HG02798 (cell line): ENCODE results near the gene CBX8.

Experiments used
- ATAC-seq: cut with Tn5 transposase; IDR thresholded peaks from one replicate; pipeline ENCODE4 v1.9.1; 2021; ENCODE audit warnings: mild to moderate bottlenecking; ENCODE audit not compliant: unreplicated experiment, poor library complexity

The CBX8 gene

DNA sequence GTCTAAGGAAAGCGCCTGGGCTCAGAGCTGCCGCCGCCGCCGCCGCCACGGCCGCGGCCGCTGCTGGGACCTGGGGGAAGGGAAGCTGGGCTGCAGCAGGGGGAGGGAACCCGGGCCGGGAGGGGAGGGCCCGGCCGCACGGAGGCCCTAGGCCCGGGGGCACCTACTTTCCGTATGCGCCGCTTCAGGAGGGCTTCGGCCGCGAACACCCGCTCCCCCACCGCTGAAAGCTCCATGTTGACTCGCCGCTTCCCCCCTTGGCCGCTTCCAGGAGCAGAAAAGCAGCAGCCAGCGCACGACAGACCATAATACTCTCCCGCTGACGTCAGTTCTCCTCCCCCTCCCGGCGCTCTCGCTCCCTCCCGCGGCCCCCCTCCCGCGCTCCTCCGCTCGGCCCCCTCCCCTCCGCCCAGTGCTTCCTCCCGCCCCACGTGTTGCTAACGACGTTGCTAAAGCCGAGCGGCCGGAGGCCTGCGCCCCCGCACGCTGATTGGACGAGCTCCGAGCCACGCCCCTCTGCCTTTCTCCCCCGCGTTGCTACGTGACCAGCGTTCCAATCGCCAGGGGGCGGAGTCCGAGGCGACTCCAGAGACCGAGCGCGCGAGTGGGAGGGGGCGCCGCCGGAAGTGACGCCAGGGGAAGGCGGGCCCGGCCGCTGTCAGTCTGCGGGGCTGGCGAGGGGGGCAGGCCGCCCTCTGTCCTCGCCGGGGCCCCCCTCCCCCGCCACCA is at the start of gene CBX8:
CBX8 (minus strand) TSS at position 315 of the 729 bp plus-strand sequence; CDS start at position 236, 79 bp downstream.
- ATAC-seq = peak; percentile 92

DNA sequence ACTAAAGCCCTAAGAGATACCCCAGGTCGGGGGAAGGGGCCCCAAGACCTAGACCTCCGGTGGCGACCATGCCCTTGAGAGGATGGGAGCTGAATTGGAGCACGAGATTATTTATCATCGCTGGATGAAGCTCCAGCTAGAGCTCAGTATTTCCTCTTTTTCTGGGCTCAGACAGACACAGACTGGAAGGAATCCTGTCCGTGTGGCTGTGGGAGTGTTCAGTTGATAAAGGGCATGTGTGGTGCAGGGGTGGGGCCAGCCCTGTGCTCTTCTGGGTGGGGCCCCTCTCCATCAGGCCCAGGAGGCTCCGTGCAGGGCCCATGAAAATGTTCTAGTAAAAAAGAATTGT is 48.7 kb upstream of the CBX8 start:
- no peak for ATAC-seq

DNA sequence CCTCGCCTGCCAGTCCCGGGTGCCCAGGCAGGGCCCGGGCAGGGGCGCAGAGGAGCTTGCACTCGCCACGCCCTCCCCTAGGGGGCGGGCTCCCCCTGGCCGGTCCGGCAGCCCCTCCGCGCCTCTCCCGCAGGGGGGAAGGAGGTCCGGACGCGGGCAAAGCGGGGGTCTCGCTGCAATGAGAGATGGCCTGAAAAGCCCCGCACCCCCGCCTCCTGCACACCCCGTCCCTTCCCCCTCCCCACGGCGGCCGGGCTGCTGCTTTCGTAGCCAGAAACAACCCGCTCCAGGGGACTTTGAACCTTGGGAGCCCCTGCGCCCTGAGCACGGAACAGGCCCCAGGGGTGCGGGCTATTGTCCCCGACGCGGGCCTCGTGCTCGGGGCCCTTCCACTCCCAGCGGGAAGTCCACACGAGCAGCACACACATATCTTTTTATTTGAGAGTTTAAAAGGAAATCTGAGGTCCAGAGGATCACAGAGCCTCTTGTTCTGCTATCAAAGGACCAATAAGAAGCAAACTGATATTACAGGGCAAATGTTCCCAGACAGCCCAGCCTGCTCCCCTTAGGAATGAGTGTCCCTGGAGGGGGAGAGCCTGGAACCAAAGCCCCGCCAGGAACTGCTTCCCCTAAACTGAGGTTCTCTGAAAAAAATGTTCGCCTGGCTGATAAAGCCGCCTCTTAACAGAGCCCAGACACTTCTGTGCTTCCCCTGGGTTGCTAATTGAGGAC is 48.2 kb upstream of the CBX8 start:
- ATAC-seq = no peak

DNA sequence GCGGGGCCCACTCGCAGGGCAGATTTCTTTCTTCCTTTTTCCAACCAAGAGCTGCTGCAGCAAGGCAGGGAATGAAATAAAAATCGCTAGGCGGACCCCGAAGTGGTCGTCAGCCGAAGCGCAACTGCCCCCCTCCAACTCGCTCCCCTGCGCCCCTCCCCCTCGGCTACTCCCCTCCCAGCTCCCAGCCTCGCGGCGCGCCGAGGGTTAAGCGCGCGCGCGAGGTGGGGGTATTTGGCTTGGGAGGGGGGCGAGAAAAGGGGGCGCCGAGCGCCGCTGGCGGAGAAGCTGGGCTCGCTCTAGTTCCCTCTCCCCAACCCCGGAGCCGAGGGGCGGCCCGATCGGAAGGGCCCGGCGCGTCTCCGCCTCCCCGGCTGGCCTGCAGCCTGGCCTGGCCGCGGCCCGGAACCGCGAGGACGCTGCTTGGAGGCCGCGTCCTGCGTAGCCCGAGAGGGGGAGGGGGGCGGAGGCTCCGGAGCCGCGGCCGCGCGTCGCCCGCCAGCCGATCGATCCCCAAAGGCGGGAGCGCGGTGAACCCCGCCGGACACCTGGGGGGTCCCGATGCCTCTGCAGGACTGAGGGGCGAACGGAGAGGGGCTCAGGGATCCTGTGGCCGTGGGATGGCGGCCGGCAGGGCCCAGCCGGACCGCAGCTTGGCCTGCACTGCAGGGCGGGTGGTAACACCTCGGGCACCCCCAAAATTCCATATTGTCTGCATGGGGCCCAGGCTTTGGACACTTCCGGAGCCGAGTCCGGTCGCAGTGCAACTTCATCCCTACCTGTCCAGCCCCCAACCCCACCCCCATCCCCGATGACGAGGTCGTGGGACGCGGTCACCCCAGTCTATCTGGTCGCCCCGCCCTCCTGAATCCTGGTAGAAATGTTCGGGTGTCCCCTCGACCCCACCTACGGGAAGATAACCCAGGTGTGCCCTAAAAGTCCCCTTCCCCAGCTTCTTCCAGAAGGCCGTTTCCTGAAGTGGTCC is 47.2 kb upstream of the CBX8 start:
- ATAC-seq = no peak

DNA sequence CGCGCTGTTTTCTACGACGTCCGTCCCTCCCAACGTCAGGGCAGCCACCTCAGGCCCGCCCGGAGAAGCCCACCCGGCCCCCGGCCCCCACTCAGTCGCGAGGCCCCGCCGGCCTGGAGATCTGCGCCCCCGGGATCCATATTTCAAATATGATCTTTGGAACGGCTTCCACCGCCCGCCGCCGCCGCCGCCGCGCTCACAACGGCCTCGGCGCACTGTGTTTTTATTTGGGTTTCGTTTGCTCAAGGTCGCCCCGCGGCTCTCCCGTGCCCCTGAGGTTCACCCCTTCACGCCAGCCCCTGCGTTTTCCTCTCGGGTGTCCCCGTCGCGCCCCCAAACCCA is 46.6 kb upstream of the CBX8 start:
- ATAC-seq = no peak

GRCh38 chr17:79842656-79843473 is 46.0 kb upstream of the CBX8 start:
- ATAC-seq = no peak

- ATAC-seq = no peak
Measured at GRCh38 chr17:79842136-79842655, 45.3 kb upstream of the CBX8 start.

DNA sequence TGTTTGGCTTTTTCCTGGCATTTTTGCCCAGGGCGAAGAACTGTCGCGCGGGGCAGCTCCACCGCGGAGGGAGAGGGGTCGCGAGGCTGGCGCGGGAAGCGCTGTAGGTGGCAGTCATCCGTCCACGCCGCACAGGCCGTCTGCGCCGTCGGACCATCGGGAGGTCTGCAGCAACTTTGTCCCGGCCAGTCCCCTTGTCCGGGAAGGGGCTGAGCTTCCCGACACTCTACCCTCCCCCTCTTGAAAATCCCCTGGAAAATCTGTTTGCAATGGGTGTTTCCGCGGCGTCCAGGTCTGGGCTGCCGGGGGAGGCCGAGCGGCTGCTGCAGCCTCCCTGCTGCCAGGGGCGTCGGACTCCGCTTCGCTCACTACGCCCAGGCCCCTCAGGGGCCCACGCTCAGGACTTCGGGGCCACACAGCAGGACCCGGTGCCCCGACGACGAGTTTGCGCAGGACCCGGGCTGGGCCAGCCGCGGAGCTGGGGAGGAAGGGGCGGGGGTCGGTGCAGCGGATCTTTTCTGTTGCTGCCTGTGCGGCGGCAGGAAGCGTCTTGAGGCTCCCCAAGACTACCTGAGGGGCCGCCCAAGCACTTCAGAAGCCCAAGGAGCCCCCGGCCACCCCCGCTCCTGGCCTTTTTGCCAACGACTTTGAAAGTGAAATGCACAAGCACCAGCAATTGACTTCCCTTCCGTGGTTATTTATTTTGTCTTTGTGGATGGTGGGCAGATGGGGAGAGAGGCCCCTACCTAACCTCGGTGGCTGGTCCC is 44.7 kb upstream of the CBX8 start:
- ATAC-seq = no peak

DNA sequence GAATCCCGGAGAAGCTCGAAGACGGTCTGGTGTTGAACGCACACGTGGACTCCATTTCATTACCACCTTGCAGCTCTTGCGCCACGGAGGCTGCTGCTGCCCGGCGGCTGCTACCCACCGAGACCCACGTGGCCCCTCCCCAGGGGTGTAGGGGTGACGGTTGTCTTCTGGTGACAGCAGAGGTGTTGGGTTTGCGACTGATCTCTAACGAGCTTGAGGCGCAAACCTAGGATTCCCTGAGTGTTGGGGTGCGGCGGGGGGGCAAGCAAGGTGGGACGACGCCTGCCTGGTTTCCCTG is 44.1 kb upstream of the CBX8 start:
- ATAC-seq = no peak

GRCh38 chr17:79840269-79840988 is 43.6 kb upstream of the CBX8 start:
- no peak for ATAC-seq

GRCh38 chr17:79839356-79840268 is 42.7 kb upstream of the CBX8 start, which contains the start of gene CBX4:
TSS of gene CBX4 (minus strand) at chr17:79839440. CDS start at chr17:79839251, 189 bp downstream.
- peak; percentile 74 for ATAC-seq

DNA sequence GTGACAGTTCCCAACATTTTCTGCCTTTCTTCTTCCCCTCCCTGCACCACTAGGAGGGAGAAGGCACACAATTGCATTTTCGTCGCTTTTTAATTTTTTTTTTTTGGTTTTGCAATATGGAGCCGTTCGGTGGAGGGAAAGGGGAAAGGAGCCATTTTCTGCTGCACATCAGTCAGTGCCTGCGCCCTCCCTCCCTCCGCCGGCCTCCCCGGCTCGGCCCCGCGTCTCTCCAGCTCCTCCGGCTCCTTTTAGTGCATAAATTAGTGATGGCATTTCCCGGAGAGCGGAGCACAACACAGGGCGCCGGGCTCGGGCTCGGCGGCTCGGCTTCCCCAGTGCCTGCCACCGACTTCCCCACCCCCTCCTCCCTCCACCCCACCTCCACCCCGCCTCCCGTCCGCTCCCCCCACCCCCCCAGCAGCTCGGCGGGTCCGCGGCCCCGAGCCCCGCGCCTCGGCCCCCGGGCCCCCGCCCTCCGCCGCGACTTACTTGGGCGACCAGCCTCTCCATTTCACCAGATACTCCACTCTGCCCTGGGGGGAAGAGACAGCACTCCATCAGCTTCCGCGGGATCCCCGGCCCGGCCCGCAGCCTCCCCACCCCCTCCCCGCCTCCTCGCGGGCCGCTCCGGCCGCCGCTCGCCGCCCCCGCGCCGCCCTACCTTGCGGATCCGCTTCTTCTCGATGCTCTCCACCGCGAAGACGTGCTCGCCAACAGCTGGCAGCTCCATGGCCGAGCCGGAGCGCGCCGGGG is 41.8 kb upstream of the CBX8 start:
- peak; percentile 24 for ATAC-seq

- ATAC-seq = no peak
Measured at GRCh38 chr17:79837888-79838521, 41.1 kb upstream of the CBX8 start.

DNA sequence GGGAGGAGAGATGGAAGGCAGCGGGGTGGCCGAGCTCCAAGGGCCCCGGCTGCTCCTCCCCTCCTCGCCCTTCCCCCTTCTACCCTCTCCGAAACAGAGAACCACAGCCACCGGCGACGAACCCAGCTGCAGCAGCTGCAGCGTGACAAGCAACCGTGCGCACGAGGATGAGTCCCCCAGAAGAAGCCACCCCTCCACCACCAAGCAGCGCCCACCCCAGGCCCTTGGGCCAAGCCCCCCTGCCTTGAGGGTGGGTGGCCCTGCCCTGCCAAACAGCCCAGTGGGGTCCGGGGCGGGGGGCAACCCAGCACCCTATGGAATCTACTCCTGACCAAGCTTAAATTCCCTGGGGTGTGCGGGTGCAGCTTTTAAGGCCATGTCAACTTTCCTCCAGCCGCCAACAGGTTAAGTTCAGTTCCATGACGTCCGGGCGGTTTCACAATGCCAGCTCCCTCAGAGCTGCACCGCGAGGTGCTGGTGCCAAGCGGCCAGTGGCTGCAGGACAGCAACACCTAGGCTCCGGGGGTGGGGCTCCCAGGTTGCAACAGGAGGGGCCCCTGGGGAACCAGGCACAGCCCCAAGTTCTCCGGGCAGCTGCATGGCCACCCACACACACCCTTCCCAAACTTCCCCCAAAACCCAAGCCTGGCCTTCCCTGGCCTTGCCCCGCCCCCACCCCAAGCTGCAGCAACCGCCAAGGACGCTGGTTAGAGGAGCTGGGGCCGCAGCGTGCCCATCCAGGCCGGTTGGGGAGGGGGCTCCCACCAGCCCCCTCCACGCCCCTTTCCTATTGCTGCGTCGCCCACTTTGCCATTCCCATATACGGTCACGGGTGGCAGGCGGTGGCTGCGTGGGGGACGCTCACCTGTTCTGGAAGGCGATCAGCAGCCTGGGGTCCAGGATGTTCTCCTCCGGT is 40.4 kb upstream of the CBX8 start:
- ATAC-seq = no peak

DNA sequence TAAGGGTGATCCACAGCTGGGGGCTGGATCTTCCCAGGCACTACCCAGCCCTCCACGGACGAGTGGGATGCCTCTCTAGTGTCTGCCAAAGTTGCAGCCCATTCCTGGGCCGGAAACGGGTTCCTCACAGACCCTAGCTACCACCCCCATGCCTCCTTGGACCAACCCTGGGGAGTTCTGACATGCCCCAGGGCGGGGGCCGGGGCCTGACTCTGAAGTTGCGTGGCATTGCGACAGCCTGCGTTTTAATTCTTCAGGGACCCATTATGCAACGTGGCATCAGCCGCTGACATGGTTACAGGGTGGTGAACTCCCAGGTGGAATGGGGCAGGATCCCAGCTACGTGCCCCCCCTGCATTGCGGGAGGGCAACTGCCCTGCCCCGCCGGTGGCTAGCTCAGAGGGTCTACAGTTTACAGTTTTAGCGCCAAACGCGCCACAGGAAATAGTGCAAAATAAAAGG is 39.7 kb upstream of the CBX8 start:
- ATAC-seq = no peak
